ENCODE data around the gene TRAM2.

- TF ChIP-seq POLR2AphosphoS5 (IDR thresholded peaks at IDR 0.05) (no peak), CTCF (IDR thresholded peaks at IDR 0.05) (no peak)
These were observed 26.8 kb downstream of the TRAM2 start for GRCh38 chr6:52550014-52550575.
